Measurements from ENCODE around the gene GJD3.
"Not testable (repeated sequence)": the region's sequence is repeated elsewhere in the genome, so short reads cannot be mapped to it uniquely, and the experiment has no call there.

Gene GJD3, protein sequence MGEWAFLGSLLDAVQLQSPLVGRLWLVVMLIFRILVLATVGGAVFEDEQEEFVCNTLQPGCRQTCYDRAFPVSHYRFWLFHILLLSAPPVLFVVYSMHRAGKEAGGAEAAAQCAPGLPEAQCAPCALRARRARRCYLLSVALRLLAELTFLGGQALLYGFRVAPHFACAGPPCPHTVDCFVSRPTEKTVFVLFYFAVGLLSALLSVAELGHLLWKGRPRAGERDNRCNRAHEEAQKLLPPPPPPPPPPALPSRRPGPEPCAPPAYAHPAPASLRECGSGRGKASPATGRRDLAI

DNA sequence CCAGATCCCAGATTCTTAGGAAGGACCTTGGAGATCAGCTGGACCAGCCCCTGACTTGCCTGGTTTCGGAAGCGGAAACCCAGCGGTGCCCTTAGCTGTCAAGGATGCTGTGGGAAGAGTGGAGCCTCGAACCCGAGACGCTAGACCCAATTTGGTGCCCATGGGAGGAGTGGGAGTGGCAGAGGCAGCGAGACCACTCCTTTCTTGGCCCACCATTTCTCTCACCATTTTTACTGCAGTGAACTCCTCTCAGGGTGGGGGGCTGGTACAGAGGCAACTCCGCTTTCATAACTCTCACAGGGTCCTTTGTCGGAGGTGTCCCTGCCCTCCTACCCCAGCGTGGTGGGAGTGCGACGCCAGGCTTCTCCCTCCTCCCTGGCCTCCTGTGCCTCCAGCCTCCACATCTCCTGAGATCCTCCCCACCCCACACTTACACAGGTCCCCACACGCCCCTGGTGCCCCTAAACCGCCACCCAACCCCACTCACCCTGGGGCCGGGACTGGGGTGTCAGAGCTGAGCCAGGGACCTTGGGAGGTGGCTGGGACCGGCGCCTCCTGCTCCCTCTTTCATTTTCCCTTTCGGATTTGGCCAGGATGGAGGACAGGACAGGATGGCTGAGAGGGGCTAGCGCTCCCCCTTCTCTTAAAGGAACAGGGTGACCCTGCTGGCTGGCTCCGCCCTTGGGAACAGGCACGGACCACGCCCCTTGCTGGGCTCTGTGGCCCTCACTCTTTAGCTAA lies at the start of gene GJD3:
Gene GJD3, minus strand, starts transcription at position 617 of the 741 bp plus-strand sequence. CDS start 922 bp downstream, outside the sequence.
- peak; percentile 45 for DNase-seq

GRCh38 chr17:40414312-40414711 lies 49.8 kb upstream of the GJD3 start:
- DNase-seq = not testable (repeated sequence)

- DNase-seq = no peak
These were observed 48.3 kb upstream of the GJD3 start for GRCh38 chr17:40412880-40413279.

DNA sequence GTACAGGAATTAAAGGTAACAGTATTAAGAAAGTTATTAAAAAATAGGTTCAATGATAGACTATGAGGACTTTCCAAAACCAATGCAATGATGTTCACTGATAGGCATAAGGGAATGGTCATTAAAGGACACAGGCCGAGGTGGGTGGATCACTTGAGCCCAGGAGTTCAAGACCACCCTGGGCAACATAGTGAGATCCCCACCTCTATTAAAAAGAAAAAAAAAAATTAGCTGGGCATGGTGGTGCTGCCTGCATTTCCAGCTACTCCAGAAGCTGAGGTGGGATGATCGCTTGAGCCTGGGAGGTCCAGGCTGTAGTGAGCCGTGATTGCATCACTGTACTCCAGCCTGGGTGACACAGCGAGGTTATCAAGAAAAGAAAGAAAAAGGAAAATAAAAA lies 47.3 kb upstream of the GJD3 start:
- DNase-seq = no peak

GRCh38 chr17:40410082-40410481 lies 45.5 kb upstream of the GJD3 start:
- no peak for DNase-seq

DNA sequence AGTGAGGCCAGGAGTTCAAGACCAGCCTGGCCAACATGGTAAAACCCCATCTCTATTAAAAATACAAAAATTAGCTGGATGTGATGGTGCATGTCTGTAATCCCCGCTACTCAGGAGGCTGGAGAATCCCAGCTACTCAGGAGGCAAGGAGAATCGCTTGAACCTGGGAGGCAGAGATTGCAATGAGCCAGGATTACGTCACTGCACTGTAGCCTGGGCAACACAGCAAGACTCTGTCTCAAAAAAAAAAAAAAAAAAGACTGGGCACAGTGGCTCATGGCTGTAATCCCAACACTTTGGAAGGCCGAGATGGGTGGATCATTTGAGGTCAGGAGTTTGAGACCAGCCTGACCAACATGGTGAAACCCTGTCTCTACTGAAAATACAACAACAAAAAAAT lies 45.0 kb upstream of the GJD3 start:
- not testable (repeated sequence) for DNase-seq

DNA sequence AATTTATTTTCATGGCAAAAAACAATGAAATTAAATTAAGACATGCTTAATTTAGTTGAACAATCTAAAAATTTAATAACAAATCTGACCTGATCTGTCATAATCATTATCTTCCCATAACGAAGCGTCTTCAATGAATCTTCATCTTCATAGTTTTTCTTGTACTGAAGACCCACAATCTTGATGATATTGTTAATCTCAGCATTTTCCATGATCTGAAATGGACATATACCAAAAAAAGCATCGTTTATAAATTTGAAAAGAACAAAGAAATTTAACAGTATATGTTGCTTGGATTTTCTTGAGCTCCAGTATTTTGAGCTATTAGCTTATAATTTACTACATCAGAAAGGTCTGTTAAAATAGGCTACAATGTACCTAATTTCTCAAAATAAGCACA lies 42.9 kb upstream of the GJD3 start:
- DNase-seq = no peak

- DNase-seq = no peak
These were observed 39.5 kb upstream of the GJD3 start for GRCh38 chr17:40404003-40404402.

DNA sequence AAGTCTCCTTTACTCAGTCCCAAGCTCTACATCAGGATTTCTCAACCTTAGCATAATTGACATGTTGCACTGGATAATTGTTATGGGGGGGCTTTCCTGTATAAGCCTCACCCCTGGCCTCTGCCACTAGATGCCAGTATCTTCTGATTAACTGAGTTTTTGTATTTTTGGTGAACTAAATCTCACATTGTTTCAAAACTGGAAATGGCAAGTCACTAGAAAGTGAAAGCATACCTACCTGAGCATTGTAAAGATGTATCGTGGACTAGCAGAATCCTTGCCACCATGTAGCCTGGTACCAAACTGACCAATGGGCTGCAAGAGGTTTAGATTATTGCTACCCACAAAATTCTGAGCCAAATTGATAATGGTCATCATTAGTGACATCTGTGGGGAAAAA lies 38.1 kb upstream of the GJD3 start:
- DNase-seq = no peak

DNA sequence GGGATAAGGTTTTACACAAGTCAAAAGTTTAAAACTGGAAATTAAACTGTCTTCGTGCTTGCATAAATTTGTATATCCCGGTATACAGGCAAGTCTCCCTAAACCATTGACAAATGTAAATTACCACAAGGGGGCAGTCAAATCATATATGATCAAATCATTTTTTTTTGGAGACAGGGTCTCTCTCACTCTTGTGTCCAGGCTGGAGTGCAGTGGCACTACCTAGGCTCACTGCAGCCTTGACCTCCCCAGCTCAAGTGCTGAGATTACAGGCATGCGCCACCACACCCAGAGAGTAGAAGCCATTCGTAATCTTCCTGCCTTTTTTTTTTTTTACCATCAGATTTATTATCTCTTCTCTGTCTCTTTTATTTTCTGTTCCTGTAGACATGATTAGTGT lies 34.6 kb upstream of the GJD3 start:
- DNase-seq = no peak

DNA sequence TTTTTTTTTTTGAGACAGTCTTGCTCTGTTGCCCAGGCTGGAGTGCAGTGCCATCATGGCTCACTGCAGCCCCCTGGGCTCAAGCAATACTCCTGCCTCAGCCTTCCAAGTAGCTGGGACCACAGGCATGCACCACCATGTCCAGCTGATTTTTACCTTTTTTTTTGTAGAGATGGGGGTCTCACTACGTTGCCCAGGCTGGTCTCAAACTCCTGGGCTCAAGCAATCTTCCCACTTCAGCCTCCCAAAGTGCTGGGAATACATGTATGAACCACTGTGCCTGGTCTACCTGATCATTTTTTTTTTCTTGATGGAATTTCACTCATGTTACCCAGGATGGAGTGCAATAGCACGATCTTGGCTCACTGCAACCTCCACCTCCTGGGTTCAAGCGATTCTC lies 22.0 kb upstream of the GJD3 start:
- DNase-seq = not testable (repeated sequence)

- no peak for DNase-seq
These were observed 17.7 kb upstream of the GJD3 start for GRCh38 chr17:40382251-40382650.

- no peak for DNase-seq
These were observed 14.4 kb upstream of the GJD3 start for GRCh38 chr17:40378966-40379365.

DNA sequence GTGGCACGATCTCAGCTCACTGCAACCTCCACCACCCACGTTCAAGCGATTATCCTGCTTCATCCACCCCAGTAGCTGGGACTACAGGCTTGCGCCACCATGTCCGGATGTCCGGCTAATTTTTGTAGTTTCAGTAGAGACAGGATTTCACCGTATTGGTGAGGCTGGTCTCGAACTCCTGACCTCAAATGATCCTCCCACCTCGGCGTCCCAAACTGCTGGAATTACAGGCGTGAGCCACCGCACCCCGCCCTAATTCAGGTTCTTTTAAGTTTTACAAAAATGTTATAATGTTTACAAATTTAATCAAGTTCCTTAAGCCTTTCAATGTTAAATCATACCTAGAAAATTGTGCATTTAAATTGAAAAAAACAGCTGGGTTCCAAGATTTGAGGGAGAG lies 13.3 kb upstream of the GJD3 start:
- no peak for DNase-seq

- not testable (repeated sequence) for DNase-seq
These were observed 12.0 kb upstream of the GJD3 start for GRCh38 chr17:40376541-40376940.

GRCh38 chr17:40375786-40376185 lies 11.2 kb upstream of the GJD3 start:
- DNase-seq = not testable (repeated sequence)

- DNase-seq = no peak
These were observed 10.4 kb upstream of the GJD3 start for GRCh38 chr17:40374821-40375498.

GRCh38 chr17:40373999-40374398 lies 9.5 kb upstream of the GJD3 start:
- DNase-seq = no peak

GRCh38 chr17:40373324-40373723 lies 8.8 kb upstream of the GJD3 start:
- DNase-seq = no peak

- not testable (repeated sequence) for DNase-seq
These were observed 8.1 kb upstream of the GJD3 start for GRCh38 chr17:40372644-40373043.

- DNase-seq = no peak
These were observed 7.5 kb upstream of the GJD3 start for GRCh38 chr17:40372031-40372430.

- no peak for DNase-seq
These were observed 6.9 kb upstream of the GJD3 start for GRCh38 chr17:40371261-40371929.

- DNase-seq = no peak
These were observed 5.4 kb upstream of the GJD3 start for GRCh38 chr17:40369923-40370322.

Data from right forelimb (tissue), 1 donor.